HT1080 (cell line): Measurements from ENCODE around the gene ALDH16A1. TPM values are rescaled to one million over a fixed set of nuclear protein-coding genes. Genes with fewer than 3 reads are reported as not detected.

Source experiments
- DNase-seq: peaks from one replicate; pipeline ENCODE4 v3.0.0-alpha.2; 2015; ENCODE audit warnings: low read depth
- polyA plus RNA-seq, 2 experiments: library from polyadenylated mRNA; depleted of rRNA; stranded (reverse); fragments of >200 nt; gene quantifications; 2 replicates each; pipeline ENCODE4 v1.2.3, GENCODE V29; 2015
- total RNA-seq: library from RNA; depleted of rRNA; stranded (reverse); fragments of >200 nt; shearing (Covaris generic); gene quantifications from 2 replicates; pipeline ENCODE4 v1.2.3, GENCODE V29; 2014; rRNA removed

Gene ALDH16A1
- total RNA-seq: 55.1 and 75.5 TPM in 2 replicates
- 26.6 and 27.7 TPM in 2 replicates for polyA plus RNA-seq (2015; cell fraction: cytosol; rRNA removed)
- 57.6 and 65.5 TPM in 2 replicates for polyA plus RNA-seq (2015; cell fraction: nucleus; rRNA removed)

DNA sequence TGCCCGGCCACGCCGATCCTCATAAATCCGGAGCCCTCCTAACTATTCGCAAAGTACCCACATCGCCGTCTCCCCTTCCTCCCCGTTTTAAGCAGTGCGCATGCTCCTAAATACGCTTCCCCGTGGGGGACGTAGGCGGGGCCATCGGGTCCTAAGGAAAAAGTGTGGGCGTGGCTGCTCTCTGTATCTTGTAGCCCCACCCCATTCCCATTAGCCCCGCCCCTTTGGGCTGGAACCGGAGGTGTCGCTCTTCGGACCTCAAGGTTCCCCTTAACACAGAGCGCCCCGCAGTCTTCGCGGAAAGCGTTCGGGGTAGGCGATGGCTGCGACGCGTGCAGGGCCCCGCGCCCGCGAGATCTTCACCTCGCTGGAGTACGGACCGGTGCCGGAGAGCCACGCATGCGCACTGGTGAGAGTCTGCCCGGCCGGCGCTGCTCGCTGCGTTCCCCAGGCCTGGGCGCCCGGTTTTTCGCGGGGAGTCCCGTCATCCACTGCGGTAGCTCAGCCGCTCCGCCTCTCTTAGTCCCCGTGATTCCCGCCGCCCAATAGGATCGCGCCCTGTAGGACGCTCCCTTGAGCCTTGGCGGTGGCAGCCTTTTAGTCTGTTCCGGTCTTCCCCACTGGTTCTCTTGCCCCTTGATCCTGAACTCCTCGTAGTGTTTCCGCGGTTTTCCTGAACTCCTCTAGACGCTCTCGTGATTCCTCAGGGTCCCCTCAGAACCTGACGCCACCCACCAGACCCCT lies at the start of gene ALDH16A1:
TSS of gene ALDH16A1 (plus strand) at position 213 of the 744 bp plus-strand sequence. CDS start at position 320, 107 bp downstream.
- peak; percentile 96 for DNase-seq

DNA sequence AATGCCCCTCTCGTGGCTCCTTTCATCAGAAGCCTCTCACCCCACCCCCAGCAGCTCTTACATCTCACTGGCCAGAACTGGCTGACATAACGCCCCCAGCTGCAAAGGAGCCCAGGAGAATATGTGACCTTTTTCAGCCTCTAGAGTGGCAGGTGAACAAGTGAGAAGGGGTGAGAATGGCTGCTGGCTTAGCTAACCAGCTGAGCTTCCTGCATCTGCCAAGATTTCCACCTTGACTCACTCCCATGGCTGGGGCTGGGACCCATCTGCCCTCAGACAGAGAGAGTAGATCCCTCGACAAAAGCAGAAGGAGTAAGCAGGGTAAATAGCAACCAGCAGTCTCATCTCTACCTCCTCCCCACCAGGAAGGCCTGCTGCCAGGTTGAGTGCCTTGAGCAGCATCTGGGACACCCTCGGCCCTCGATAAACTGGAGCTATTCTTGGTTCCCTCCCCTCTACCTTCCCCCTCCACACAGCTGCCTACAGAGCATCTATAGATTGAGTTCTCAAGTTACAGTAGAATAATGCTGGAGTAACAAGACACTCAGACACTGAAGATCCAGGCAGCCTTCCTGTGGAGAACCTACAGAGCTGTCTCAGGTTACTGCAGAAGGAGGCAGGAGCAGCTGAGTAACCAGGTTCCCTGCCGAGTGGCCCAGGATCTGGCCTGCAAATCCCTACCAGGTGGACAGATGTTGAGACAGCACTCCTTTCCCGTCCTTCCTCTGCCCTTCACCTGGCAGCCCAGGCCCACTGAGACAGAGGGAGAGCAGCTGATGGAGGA lies 49.4 kb upstream of the ALDH16A1 start:
- peak; percentile 68 for DNase-seq

DNA sequence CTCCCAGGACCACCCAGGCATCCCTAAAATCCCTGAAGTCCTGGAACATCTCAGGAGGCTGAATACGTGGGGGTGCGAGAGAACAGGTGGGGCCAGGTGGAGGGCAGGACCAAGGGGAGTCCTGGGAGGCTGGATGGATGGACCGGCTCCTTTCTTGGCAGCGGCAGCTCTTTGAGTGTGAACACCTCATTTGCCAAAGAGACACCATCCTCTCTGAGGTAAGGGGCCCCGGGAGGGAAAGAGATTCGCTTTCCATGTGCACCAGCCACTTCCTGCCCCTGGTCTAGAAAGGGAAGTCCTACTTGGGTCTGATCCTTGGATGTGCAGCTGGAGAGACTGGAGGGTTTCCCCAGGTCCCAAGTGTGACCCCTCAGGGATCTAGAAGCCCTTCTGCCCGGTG lies 45.9 kb upstream of the ALDH16A1 start:
- DNase-seq: no peak

DNA sequence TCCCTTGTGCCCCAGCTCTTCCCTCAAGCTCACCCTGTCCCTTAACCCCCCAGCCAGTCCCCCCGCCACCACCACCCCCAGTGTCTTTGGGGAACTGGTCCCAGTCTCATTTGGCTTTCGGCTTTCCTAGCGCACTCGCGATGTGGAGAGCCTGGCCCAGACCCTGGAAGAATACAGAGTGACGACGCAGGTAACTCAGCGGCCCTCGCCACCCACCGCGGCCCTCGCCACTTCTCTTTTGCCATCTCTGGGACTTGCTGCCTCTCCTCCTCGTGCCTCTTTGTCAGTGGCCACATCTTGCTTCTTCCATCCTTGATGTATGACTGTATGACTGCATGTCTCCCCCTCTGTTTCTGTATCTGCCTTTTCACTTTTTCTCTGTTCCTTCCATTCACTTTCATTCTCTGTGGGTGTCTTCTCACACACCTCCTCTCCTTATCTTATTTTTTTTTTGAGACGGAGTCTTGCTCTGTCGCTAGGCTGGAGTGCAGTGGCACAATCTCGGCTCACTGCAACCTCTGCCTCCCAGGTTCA lies 45.5 kb upstream of the ALDH16A1 start:
- no peak for DNase-seq

DNA sequence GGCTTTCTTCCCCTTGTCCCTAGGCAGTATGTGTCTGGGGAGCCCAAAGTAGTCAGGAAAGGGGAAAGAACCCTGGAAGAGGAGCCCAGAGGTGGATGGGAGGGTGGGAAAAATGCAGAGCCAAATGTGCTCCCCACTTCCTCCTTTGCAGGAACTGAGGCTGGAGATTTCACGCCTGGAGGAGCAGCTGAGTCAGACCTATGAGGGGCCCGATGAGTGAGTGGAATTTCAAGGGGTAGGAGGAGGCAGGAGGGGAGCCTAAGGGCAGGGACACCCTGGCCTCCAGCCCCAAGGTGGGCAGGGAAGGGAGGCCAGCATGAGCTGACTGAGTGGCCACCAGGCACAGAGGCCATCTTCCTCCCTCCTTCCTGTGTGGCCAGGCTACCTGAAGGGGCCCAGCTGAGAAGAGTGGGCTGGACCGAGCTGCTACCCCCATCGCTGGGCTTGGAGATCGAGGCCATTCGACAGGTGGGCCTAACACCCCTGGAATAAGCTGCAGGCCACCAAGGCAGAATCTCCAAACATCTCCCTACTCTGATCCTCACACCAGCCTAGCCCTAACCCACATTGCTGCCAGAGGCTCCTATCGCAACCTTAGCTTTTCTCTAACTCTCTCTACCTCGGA lies 44.1 kb upstream of the ALDH16A1 start:
- no peak for DNase-seq

DNA sequence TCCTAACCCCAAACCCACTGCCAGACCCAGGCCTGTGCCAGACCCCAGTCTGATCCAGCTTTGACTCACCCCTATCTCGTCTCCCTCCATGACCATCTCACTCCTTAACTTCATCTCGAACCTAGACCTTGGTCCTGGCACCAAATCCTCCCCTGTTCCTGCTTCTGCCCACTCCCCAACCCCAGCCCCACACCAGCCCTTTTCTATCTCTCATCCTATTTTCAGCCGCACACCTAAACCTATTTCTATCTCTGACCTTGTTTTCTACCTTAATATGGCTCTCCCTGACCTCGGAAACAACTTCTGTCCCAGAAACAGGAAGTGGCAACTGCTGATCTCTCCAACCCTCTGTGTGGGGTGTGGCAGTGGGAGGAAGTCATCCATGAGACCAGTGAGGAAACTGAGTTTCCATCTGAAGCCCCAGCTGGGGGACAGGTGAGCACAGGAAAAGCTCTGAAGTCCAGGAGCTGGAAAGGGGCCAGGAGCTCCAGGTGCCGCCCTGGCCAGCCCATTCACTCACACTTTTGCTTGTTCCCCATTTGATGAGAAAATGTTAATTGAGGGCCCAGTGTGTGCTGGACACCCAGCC lies 43.5 kb upstream of the ALDH16A1 start:
- no peak for DNase-seq

DNA sequence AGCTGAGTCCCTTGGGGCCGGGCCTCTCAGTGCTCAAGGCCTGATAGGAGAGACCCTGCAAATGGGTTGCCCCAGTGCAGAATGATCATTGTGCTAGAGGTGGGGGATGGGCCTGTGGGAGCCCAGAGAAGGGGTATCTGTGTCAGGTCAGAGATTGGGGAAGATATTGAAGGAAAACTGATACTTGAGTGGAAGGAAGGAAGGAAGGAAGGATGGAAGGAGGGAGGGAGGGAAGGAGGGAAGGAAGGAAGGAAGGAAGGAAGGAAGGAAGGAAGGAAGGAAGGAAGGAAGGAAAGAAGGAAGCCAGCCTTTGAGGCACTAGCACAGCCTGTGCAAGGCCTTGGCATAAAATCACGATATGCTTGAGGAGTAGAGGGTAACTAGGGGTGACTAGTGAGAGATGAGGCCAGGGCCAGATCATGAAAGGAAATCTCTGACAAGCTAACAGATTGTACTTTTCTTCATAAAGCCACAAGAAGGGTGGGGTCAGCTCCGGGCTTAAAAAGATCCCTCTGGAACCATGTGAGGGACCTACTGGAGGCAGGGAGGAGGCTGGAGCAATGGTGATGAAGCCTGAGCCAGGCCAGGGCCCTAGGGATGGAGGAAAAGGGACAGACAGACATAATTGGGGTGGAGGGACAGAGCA lies 41.2 kb upstream of the ALDH16A1 start:
- no peak for DNase-seq

DNA sequence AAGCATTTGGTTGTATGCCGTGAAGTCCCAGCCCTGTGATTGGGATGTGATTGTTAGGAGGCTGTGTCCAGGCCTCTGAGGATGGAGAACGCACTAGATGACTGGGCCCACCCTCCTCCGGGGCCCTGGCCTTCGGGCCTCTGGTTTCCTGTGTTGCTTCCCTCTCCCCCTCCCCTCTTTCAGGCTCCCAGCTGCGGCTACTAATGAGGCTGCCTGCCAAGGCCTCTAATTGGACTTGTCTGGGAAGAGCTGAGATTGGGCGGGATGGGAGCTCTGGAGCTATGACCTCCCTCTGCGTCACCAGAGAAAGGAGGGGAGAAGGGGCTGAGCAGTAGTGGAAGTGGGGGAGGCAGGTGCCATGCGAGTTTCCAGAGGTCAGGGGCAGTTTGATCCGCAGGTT lies 39.7 kb upstream of the ALDH16A1 start:
- no peak for DNase-seq

DNA sequence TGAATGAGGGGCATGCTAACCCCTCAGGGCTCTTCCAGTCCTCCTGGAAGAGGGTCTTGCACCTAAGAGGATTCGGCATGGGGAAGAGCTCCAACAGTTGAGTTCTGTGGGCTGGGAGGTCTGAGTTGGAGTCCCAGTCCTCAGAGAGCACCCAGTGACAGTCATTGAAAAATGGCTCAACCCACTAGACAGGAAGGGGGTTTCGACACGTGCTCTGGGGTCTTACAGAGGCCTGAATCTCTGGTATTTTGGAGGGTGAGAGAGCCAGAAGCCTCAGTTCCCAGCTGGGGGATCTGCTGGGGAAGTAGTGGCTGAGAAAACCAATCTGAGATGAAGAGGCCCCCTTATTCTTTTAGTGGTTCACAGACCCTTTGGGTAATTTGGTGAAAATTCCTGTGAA lies 38.8 kb upstream of the ALDH16A1 start:
- DNase-seq: no peak

DNA sequence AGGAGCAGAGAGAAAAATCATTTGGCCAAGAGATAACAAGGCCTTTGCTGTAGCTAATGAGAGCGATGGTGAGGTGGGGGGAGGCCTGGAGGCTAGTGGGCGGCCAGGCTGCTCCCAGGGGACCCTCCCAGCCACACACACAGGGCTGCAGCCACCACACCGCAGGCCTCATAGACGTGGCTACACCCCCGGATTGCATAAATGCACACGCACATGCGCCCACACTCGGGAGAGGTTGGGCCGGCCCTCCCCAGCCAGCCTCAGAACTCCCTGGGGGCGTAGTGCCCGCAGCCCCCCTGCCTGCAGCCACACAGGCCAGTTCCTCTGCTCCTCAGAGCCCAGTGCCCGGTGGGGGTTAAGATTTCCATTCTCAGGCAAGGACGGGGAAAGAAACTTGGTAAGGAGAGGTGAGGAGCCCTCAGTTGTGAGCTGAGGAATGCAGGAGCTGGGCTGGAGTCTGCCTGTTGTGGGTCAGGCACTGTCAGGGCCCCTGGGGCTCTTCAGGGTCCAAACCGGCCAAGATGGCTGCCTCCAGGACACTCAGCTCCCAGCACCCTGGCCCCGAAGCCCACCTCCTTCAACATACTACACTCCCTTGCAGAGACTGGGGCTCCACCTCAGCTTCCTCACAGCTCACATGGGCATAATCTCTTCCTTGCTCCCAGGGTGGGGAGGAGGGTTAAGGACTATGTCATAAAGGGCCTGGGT lies 37.8 kb upstream of the ALDH16A1 start:
- DNase-seq: no peak

DNA sequence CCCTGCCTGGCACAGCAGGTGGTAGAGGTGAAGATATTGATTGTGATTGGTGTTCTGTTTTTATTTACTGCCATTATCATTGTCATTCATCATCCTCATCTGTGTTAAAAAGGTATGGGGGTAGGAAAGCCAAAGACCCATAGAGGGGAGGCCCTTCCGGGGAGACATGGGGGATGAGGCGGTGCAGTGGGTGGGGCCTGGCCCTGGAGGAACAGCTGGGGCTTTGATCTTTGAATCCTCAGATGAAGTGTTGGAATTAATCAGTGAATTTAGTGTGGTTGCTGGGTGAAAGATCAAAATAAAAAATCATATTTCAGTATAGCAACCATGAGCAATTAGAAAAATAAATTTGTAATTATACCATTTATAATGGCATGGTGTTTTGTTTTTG lies 37.2 kb upstream of the ALDH16A1 start:
- DNase-seq: no peak

DNA sequence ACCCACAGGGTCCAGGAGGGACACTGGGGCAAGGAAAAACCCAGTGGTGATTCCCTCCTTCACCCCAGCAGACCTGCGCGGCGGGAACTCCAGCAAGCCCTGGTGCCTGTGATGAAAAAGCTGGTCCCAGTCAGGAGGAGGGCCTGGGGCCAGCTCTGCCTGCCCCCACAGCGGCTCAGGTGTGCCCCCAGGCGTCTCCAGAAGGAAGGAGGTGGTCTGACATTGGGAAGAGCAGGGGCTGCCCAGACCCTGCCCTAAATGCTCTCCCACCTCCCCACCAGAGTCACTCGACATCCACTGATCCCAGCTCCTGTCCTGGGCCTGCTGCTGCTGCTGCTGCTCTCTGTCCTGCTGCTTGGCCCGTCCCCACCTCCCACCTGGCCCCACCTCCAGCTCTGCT lies 35.9 kb upstream of the ALDH16A1 start:
- DNase-seq: no peak

DNA sequence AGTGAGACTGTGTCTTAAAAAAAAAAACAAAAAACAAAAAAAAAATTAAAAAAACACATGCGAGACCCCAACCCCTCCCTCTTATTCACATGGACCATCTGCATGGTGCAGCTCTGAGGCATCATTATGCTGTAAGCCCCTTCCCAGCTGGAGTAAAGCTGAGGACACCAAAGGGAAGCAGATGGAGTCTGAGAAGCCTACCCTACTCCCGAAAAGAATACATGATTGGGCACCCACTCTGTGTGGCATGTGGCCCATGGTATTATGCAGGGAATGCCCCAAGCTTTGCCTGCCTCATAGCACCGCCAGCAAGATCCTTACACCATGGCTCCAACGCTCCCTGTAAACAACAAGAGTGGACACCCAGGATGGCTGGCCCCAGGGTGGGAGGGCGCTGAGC lies 34.5 kb upstream of the ALDH16A1 start:
- DNase-seq: no peak

DNA sequence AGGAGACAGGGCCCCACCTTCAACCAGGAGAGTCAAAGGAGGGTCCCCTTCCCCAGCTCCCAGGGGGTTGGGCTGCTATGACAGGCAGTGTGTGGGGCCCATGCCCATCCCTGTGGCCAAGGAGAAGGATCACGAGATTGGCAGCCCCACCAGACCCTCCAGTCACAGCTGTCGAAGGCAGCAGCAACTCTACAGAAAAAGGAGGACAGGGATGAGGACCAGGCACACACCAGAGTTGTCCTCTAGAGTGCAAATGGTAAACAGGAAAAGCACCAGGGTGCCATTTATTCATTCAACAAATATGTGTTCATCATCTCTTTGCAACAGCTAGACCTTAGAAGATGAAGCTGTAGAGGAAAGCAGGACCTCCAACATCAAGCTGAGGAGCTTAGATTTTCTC lies 33.9 kb upstream of the ALDH16A1 start:
- no peak for DNase-seq

DNA sequence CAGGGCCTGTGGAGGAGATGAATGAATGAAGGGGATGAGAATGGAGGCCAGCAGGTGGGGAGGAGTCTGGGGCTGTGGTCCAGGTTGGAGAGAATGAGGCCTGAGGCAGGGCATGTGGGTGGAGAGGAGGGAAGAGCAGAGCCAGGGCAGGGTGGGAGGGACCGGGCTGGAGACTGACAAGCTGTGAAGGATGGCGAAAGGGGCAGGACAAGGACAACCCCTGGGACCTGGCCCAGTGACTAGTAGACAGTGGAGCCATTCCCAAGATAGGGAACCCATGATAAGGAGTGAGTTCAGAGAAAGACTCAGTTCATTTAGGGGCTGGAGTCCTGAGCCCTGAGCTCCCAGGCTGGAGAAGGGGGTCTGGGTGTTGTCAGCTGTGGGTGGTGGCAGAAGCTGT lies 32.8 kb upstream of the ALDH16A1 start:
- no peak for DNase-seq

DNA sequence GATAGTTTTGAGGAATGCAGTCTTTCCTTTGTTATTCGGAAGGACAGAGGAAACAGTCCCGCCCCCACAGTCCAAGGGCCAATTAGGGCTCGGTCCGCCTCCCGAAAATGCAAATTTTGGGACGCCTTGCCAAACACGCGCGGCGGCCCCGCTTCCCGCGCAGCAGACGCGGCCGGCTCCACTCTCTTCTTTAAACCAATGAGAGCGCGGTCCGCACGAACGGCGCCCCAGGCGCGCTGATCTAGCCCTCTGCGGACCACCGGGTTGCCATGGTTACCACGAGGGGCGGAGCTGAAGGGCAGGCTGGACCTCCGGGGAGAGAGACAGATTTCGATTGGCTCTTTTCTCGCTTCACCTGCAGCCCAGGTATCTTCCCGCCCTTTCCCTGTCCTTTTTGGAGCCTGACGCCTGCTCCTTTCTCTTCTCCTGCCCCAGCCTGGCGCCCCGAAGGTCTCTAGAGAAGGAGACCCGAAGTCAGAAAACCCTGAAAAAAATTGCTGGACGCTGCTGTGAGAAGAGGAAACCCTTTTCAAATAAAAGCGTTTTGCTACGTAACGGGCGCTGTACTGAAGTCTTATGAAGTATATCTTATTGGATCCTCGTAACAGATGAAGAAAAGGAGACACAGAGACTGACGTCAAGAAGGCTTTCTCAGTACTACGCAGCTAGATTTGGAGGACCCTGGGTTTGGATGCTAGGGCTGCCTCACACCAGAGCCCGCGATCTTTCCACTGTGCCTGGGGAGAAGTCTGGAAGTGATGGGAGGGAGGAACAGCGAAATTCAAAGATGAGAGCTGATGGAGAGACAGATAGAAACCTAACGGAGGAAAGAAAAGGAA lies 31.8 kb upstream of the ALDH16A1 start:
- no peak for DNase-seq

DNA sequence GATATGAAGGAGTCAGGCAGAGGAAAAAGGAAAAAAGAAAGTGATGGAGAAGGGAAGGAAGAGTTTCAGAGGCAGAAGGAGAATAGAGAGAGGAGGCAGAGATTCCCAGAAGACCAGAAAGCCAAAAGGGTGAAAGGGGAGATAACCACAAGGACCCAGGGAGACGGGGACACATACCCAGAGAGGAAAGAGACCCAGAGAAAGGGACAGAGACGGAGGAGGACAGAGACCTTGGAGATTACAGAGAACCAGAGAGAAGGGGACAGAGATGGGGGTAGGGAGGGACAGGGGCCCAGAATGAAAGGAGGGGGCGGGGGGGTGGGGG lies 31.2 kb upstream of the ALDH16A1 start:
- no peak for DNase-seq

DNA sequence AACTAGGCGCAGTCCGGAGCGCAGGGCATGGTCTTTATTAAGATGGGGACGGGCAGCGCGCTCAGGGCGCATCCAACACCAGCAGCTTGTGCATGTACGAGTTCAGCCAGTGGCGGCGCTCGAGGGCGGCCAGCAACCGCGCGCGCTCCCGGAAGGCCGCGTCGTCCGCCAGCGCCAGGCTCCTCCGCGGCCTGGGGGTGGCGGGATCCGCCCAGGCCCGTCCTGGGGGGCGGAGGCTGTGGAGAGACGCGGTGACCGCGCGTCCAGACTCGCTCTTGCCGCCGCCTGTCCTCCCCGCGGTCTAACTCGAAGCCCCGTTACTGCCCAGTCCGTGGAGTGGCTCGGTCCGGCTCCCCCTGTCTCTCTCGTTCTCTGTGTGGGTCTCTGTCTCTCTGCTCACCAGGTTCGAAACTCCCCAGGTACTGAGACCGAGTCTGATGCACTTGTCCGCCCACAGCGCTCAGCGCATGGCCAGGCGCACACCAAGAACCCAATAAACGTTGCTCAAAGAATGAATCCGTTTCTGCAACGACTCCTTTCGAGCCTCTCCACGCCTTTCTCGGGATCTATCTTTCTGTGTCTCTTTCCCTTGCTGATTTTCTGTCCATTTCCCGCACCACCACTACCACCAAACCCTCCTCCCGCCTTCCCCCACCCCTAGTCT lies 30.5 kb upstream of the ALDH16A1 start:
- no peak for DNase-seq
